ENCODE data around the gene PPCDC.

PPCDC gene, protein sequence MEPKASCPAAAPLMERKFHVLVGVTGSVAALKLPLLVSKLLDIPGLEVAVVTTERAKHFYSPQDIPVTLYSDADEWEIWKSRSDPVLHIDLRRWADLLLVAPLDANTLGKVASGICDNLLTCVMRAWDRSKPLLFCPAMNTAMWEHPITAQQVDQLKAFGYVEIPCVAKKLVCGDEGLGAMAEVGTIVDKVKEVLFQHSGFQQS

DNA sequence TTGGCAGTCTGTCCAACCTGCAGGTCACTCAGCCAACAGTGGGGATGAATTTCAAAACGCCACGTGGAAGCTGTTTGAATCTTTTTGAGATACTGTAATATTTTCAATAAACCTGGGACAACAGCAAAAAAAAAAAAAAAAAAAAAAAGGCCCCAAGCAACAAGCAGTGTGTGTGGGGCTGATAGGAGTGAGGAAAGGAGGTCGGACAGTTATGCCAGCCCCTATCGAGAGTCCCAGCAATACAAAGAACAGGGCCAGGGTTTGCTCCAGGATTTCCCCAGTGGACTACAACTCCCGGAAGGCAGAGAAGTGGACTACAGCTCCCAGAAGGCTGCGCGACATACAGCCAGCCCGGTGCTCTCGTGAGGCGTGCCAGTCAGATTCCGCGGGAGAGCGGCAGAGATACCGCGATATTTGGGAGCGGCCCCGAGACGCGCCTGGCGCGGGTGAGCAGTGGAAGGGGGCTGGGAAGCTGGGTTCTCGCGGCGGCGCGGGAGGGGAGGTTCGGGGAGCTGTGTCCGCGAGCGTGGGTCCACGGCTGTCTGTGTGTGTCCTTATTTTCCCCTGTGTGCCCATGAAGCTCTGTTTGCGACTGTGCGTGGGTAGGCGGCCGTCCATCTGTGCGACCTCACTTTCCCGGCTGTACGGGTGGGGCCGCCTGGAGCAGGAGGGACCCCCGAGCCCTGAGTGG, at the start of gene PPCDC:
Gene PPCDC, plus strand, starts transcription at position 410 of the 691 bp plus-strand sequence. CDS start 4,729 bp downstream, outside the sequence.
- H3K4me3 ChIP-seq, result peak within 1 kb of the TSS; percentile 71 to 97 (median 79)
- peak within 1 kb of the TSS; percentile 73 to 98 (median 84) for H3K4me2 ChIP-seq
- no peaks in the 10 kb centered on the region for H4K20me1 ChIP-seq
- H3K9ac ChIP-seq, result peak within 1 kb of the TSS; percentile 92 to 100 (median 96)
- no peaks in the 10 kb centered on the region for H3K9me3 ChIP-seq (replicated peaks in 1 of 11)
- H3K27me3 ChIP-seq, result no peaks in the 10 kb centered on the region
- TF ChIP-seq Cebpa-rat (IDR thresholded peaks at IDR 0.05), result no peak
- peaks cover 0 to 14% (median 0%) of the 10 kb centered on the region in 11 experiments; a peak in 1 of 22 replicates for H3K36me3 ChIP-seq
- peaks cover 63 to 82% (median 74%) of the 10 kb centered on the region in 10 experiments for H3K4me1 ChIP-seq
- peak within 1 kb of the TSS; percentile 78 to 99 (median 97) for H3K27ac ChIP-seq

DNA sequence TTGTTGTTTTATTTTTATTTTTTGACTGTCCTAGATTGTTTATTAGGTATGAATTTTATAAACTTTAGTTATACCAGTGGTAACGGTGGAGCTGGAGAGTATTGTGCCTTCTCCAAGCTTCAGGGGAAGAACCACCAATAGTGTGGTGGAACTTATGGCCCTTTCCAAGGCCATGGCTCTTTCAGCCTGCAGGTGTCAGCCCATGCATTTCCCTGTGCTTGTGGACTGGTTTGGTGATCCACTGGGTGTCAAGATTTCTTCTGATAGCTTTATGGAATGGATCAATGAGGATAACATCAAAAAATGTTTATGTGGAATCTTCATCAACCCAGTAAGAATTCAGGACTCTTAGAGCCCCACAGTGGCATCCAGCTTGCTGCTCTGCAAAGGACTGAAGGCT, 47.2 kb upstream of the PPCDC start:
- no peak overlapping the region for H3K27ac ChIP-seq

DNA sequence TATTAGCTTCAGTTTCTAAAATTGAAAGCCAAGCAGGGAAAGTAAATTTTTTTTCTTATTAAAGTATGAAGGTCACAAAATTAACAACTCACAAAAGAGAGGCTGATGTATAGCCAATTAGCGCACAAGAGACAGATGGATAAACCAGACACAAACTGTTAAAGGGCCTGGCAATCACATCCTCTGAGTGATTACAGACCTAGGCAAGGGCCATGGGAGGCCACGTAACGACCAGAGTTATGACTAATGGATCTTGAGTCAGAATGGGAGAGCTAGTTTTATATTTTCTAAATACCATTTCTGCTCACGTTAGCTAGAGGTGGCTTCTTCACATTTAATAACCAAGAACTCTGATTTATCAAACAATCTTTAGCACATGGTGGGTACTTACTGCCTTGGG, 45.8 kb upstream of the PPCDC start:
- H4K20me1 ChIP-seq, result no peaks in the 10 kb centered on the region; a peak in 1 of 22 replicates
- H3K4me2 ChIP-seq, result no peak overlapping the region
- no peak overlapping the region for H3K9ac ChIP-seq
- no peaks in the 10 kb centered on the region for H3K9me3 ChIP-seq (replicated peaks in 1 of 11)
- no peak overlapping the region for H3K4me3 ChIP-seq
- H3K27me3 ChIP-seq, result no peaks in the 10 kb centered on the region
- H3K27ac ChIP-seq, result no peak overlapping the region
- no peaks in the 10 kb centered on the region for H3K36me3 ChIP-seq
- no peak for TF ChIP-seq Cebpa-rat (IDR thresholded peaks at IDR 0.05)
- no peaks in the 10 kb centered on the region for H3K4me1 ChIP-seq

More for the DNA sequence above, 47.2 kb upstream of the PPCDC start:
- Histone ChIP-seq H3K4me2 (no peak overlapping the region), H4K20me1 (no peaks in the 10 kb centered on the region; a peak in 1 of 22 replicates), H3K9ac (no peak overlapping the region), H3K4me3 (no peak overlapping the region), H3K9me3 (replicated peaks in 1 of 11) (no peaks in the 10 kb centered on the region), H3K27me3 (no peaks in the 10 kb centered on the region), H3K4me1 (no peaks in the 10 kb centered on the region), H3K36me3 (no peaks in the 10 kb centered on the region)
- TF ChIP-seq Cebpa-rat (IDR thresholded peaks at IDR 0.05), result no peak

DNA sequence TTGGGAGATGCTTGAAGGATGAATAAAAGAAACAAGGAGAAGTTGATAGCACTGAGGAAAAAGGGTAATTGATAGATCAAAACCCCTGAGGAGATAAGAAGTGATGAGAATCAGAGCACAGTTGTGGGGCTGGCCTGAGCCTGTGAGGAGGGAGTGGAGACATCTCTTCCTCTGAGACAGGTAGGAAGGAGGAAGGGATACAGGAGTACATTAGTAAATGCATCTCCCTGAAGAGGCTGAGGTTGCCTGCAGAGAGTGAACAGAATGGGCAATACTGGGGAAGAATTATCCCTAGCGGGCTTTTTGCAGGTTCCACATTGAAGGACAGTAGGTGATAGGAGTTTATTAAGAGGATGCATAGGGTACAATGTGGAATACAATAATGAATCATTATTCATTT, 45.3 kb upstream of the PPCDC start:
- H4K20me1 ChIP-seq, result no peaks in the 10 kb centered on the region; a peak in 1 of 22 replicates
- H3K9me3 ChIP-seq (replicated peaks in 1 of 11), result no peaks in the 10 kb centered on the region
- H3K4me1 ChIP-seq, result no peaks in the 10 kb centered on the region
- H3K27me3 ChIP-seq, result no peaks in the 10 kb centered on the region
- no peaks in the 10 kb centered on the region for H3K36me3 ChIP-seq
- TF ChIP-seq Cebpa-rat (IDR thresholded peaks at IDR 0.05), result no peak
- H3K4me3 ChIP-seq, result no peak overlapping the region
- H3K27ac ChIP-seq, result no peak overlapping the region
- H3K4me2 ChIP-seq, result no peak overlapping the region
- no peak overlapping the region for H3K9ac ChIP-seq

DNA sequence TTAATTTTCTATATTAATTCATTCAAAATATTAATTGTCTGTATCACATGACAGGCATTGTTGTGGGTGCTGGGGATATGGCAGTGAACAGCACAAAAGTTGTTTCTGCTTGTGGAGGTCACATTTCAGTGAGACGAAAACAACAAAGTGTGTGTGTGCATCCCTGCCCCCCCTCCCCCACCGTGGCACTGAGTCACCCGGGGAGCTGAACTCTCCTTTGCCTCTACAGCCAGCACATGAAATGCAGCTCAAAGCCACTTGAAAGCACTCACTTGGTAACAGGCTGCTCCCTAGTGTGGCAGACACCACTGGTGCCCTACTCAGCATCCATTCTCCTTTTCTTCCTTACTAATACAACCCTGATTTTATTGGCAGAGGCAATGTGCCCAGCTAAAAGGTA, 44.9 kb upstream of the PPCDC start:
- Histone ChIP-seq H4K20me1 (no peaks in the 10 kb centered on the region; a peak in 1 of 22 replicates), H3K36me3 (no peaks in the 10 kb centered on the region), H3K4me2 (no peak overlapping the region), H3K9ac (no peak overlapping the region), H3K27ac (no peak overlapping the region), H3K4me3 (no peak overlapping the region), H3K9me3 (replicated peaks in 1 of 11) (no peaks in the 10 kb centered on the region), H3K4me1 (no peaks in the 10 kb centered on the region; a peak in 2 of 20 replicates), H3K27me3 (no peaks in the 10 kb centered on the region)
- no peak for TF ChIP-seq Cebpa-rat (IDR thresholded peaks at IDR 0.05)

DNA sequence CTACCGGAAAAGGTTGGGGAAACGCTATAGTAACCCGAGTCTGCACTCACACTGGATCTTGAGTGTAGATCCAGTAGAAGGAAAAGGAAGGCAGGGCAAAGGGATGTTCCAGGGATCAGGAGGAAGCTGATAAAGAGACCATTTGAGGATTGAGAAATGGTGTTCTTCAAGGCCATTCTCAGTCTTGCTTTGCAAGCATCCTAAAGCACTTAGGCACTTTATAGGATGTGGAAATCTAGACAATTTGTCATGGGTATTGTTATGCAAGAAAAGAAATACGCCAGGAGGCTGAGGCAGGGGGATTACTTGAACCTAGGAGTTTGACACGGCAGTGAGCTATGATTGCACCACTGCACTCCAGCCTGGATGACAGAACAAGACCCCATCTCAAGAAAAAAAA, 41.2 kb upstream of the PPCDC start:
- no peak for TF ChIP-seq Cebpa-rat (IDR thresholded peaks at IDR 0.05)
- Histone ChIP-seq H3K4me1 (peaks cover 0 to 12% (median 6%) of the 10 kb centered on the region in 10 experiments; a peak in 13 of 20 replicates), H3K9ac (no peak overlapping the region), H3K4me3 (no peak overlapping the region), H3K4me2 (no peak overlapping the region), H3K9me3 (replicated peaks in 1 of 11) (no peaks in the 10 kb centered on the region), H4K20me1 (no peaks in the 10 kb centered on the region), H3K36me3 (no peaks in the 10 kb centered on the region), H3K27ac (no peak overlapping the region), H3K27me3 (no peaks in the 10 kb centered on the region)

DNA sequence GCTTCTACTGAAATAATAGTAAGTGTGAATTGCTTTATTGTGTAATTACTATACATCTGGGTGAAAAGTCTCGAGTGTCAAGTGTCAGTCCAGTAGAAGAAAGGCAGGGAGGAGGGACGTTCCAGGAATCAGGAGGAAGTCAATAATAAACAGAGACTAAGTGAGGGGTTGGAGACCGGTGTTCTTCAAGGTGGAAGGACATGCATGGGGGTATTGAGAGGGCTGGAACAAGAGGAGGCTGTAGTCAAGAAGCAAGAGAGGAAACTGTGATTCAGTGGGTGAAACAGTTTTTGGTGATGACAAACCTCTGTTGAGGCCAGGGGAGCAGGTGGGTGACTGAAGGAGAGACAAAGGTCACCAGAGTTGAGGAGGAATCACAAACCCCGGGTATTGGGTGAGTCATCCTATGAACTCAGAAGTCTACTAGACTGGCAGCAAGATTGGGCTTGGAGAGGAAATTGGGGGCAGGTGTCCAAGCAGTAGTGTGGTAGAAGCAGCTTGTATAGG, 39.6 kb upstream of the PPCDC start:
- H3K36me3 ChIP-seq, result no peaks in the 10 kb centered on the region
- no peaks in the 10 kb centered on the region for H4K20me1 ChIP-seq
- no peak overlapping the region for H3K4me3 ChIP-seq
- no peaks in the 10 kb centered on the region for H3K9me3 ChIP-seq (replicated peaks in 1 of 11)
- no peaks in the 10 kb centered on the region for H3K27me3 ChIP-seq
- H3K4me2 ChIP-seq, result peak overlapping the region in 5 of 11 experiments; percentile 26 to 47 (median 35); a peak in 9 of 22 replicates
- no peak overlapping the region for H3K9ac ChIP-seq
- peaks cover 0 to 12% (median 6%) of the 10 kb centered on the region in 10 experiments; a peak in 13 of 20 replicates for H3K4me1 ChIP-seq
- no peak overlapping the region for H3K27ac ChIP-seq
- TF ChIP-seq Cebpa-rat (IDR thresholded peaks at IDR 0.05), result 0 out of 22 replicates have a peak, but pooled peaks of 1 of the 11 experiments have one; percentile 17

DNA sequence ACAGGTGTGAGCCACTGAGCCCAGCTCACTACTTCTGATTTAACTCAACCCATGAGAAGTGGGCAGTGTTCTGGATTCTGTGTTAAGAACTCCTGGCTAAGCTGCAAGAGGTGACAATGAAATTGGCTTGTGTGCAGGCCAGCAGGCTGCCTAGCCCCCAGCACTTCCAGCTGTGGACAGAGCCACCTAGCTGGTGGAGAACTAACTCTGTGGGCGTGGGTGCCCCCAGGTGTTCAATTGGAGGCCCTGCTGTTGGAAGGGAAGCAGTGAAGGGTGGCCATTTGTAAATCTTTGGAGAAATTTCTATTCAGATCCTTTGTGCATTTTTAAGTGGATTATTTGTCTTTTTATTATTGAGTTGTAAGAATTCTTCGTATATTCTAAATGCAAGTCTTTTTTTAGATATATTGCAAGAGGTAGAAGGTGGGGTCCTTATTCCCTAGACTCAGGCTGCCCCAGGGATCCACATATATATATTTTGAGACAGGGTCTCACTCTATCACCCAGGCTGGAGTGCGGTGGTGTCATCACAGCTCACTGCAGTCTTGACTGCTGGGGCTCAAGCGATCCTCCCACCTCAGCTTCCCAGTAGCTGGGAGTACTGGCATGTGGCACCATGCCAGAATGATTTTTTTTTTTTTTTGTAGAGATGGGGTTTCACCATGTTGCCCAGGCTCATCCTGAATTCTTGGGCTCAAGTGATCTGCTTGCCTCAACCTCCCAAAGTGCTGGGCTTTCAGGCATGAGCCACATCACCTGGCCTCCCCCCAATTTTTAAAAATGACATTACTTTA, 35.2 kb upstream of the PPCDC start:
- Histone ChIP-seq H3K9ac (no peak overlapping the region), H3K4me2 (no peak overlapping the region), H4K20me1 (no peaks in the 10 kb centered on the region), H3K4me3 (no peak overlapping the region), H3K36me3 (no peaks in the 10 kb centered on the region), H3K27me3 (no peaks in the 10 kb centered on the region), H3K4me1 (peaks cover 0 to 17% (median 6%) of the 10 kb centered on the region in 10 experiments; a peak in 13 of 20 replicates), H3K27ac (no peak overlapping the region), H3K9me3 (replicated peaks in 1 of 11) (no peaks in the 10 kb centered on the region)
- TF ChIP-seq Cebpa-rat (IDR thresholded peaks at IDR 0.05), result no peak

DNA sequence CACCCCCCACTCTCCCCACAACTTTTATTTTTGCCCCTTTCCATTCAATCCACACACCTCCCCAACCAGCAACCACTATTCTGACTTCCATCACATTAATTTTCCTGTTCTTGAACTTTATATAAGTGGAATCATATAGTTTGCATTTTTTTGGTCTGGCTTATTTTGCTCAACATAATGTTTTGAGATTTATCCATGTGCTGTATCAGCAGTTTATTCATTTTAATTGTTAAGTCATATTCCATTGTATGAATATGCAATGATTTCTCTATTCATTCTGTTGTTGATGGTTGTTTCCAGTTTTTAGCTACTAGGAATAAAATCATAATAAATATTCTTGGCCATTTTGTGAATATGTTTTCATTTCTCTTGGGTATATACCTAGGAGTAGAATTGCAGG, 33.9 kb upstream of the PPCDC start:
- Histone ChIP-seq H3K27ac (no peak overlapping the region), H4K20me1 (no peaks in the 10 kb centered on the region; a peak in 1 of 22 replicates), H3K4me1 (peaks cover 0 to 8% (median 0%) of the 10 kb centered on the region in 10 experiments; a peak in 5 of 20 replicates), H3K4me2 (no peak overlapping the region), H3K27me3 (no peaks in the 10 kb centered on the region), H3K9me3 (replicated peaks in 1 of 11) (no peaks in the 10 kb centered on the region), H3K9ac (no peak overlapping the region), H3K4me3 (no peak overlapping the region), H3K36me3 (no peaks in the 10 kb centered on the region)
- no peak for TF ChIP-seq Cebpa-rat (IDR thresholded peaks at IDR 0.05)
